GM18861 (cell line): ENCODE data around the gene WDR62.

ENCODE experiments used
- ATAC-seq: cut with Tn5 transposase; IDR thresholded peaks from one replicate; pipeline ENCODE4 v1.9.1; 2021; ENCODE audit not compliant: unreplicated experiment

The WDR62 gene

DNA sequence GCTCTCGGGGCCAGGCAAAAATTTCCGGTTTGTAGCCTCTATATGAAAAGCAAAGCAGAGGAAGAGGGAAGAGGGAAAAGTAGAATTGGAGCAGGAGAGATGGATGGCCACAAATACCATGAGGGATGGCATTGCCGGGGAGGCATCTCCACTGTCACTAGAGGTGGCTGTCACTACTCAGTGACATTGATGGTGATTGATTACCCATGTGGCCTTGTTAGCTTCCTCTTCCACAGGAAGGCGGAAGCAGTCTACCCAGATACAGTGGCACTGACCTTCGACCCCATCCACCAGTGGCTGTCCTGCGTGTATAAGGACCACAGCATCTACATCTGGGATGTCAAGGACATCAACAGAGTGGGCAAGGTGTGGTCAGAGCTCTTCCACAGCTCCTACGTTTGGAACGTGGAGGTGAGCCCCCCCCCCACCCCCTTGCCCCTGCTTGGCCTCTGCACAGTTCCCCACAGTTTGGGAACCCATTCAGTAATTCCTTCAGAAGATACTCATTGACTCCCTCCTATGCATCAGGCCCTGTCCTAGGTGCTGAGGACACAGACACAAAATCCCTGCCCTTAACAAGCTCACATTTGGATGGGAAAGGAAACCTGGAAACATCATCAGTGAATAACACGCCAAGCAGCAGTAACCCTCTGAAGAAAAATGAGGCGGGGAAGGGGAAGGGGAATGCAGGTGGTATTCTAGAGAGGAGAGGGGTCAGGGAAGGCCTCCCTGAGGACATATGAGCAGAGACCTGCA lies 18.6 kb downstream of the WDR62 start:
- ATAC-seq: no peak

GRCh38 chr19:36079389-36079945 lies 24.8 kb downstream of the WDR62 start:
- no peak for ATAC-seq

GRCh38 chr19:36081385-36081784 lies 26.7 kb downstream of the WDR62 start:
- no peak for ATAC-seq

- no peak for ATAC-seq
Observed at GRCh38 chr19:36081894-36082293, 27.2 kb downstream of the WDR62 start.

GRCh38 chr19:36082916-36083315 lies 28.2 kb downstream of the WDR62 start:
- no peak for ATAC-seq

DNA sequence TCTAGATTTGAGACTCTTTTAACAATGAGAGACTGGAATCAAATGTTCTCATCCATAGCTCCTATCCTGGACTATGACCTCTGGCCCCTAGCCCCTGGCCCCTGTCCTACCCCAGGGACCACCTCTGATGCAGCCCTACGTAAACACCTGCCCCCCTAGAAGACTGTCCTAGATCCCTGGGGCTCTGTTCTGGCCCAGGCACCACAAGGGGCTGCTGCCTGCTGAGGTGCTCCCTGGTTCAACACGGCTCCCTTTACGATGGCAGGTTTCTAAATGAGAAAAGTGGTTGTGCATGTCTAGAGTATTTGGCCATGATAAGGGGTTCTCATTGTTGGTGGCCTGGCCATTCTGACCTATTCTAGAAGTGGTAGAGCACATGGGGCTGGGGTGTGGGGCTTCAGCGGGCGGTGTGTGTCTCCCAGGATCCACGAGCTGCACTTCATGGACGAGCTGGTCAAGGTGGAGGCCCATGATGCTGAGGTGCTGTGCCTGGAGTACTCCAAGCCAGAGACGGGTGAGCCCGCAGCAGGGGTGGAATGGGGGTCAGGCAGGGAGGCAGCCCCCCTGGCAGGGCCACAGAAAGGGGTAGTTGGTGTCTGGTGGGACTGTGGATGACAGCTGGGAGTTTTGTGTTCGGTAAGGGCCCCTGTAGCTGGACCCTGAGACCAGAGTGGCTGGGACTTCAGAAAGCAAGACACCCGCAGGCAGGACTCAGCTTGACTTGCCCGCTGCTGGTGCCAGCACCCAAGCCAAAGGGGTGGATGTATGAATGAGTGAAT lies 29.7 kb downstream of the WDR62 start:
- no peak for ATAC-seq

- no peak for ATAC-seq
Observed at GRCh38 chr19:36086326-36086725, 31.6 kb downstream of the WDR62 start.

DNA sequence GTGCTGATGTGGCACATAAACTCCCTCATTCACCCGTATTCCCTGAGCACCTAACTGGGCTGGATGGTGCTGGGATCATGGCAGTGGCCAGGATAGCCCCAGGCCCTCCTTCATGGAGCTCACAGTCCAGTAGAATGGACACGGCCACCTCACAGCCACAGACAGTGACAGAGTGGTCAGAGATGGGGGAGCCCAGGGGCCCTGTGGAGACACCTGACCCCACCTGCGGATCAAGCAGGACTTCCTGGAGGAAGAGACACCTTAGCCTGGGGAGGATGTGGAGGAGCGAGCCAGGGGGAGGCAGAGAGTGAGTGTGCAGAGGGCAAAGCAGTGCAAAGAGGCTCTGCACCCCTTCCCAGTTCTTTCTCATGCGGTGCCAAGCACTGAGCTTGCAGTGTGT lies 35.1 kb downstream of the WDR62 start:
- no peak for ATAC-seq

GRCh38 chr19:36090910-36091695 lies 36.4 kb downstream of the WDR62 start:
- ATAC-seq: no peak

- ATAC-seq: no peak
Observed at GRCh38 chr19:36092566-36092965, 37.9 kb downstream of the WDR62 start.

DNA sequence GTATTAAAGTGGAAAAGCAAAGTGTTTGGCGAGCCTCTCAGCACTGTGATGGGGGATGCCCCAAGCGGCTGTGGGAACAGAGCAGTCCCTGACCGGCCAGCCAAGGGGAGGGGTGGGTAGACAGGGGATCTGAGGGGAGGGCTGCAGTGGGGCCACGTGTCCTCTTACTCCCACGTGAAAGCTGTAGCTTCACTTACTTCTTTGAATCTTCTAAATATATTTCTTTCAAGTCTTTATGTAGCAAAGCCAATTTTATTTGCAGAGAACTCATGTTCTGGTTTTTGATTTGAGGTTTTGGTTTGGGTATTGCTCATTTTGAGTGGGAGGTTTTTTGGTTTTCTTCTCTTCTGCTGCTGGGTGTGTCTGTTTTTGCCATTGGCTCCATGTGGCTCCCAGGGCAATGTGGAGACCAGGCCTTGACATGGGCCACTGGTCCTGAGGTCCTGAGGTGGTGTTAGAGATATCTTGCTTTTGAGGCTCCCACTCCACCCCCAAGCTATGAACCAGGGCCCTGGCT lies 38.5 kb downstream of the WDR62 start:
- ATAC-seq: no peak

- ATAC-seq: no peak
Observed at GRCh38 chr19:36093687-36094086, 39.0 kb downstream of the WDR62 start.

DNA sequence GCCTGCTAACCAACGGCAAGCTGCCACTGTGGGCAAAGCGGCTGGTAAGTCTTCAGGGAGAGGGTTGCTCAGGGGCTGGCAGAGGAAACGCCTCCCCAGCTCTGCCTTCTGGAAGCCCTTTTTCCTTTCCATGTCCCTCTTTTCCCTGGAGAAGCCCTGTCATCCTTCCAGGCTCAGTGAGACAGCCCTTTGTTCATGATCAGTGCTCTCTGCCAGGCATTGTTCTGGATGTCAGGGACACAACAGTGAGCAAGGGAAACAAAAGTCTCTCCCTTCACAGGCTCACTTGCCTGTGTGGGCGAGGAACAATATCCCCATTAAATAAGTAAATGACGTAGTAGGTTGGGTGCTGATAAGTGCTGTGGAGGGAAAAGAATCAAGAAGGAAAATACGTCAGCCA lies 42.3 kb downstream of the WDR62 start:
- ATAC-seq: no peak

- ATAC-seq: no peak
Observed at GRCh38 chr19:36099166-36099785, 44.6 kb downstream of the WDR62 start.

- ATAC-seq: no peak
Observed at GRCh38 chr19:36100476-36100875, 45.8 kb downstream of the WDR62 start.

DNA sequence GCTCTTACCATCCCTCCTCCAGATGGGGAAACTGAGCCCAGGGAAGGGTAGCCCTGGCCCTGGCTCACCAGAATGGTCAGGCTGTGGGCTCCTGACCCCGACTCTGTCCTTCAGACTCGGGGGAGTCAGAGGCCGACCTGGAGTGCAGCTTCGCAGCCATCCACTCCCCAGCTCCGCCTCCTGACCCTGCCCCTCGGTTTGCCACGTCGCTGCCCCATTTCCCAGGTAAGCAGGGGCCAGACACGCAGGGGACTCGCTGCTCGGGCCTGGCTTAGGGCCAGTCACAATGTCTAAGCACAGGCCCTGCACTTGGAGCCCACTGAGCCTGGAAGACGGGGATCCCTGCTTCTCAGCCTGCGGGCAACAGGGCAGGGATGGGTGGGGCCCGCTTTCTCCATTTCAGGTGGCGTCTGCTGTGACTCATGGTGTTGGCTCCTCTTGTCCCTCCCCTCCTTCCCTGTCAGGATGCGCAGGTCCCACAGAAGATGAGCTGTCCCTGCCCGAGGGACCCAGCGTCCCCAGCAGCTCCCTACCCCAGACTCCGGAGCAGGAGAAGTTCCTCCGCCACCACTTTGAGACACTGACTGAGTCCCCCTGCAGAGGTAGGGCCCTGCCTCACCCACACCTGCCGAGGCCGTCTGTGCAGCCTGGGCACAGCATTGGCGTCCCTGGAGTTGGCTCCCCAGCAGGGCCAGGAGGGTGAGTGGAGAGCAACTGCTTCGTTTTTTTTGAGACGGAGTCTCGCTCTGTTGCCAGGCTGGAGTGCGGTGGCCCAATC lies 47.0 kb downstream of the WDR62 start:
- no peak for ATAC-seq

GRCh38 chr19:36103040-36103626 lies 48.4 kb downstream of the WDR62 start:
- no peak for ATAC-seq

DNA sequence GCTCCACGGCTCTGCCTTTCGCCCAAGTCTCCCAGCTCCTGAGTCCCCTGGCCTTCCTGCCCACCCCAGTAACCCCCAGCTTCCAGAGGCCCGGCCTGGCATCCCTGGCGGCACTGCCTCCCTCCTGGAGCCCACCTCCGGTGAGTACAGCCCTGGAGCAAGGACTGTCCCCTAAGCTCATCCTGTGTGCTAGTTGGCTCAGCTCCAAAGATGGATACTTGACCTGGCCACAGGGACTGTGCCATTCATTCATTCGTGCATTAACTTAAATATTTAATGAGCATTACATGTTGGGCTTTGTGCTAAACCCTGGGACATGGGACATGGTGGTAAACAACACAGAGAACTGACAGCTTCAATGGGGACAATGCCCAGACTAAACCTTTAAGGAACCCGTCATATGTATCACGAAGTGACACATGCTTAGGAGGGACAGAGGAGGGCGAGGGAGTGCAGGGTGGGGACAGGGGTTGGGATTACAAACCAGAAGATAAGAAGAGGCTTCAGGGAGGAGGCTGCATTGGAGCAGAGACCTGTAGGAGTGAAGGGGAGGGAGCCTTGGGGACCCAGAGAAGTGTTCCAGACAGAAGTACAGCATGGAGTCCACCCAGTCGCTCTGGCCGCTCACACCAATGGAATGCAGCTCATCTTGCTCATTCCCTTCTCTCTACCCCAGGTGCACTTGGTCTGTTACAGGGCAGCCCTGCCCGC lies 49.3 kb downstream of the WDR62 start:
- ATAC-seq: no peak

DNA sequence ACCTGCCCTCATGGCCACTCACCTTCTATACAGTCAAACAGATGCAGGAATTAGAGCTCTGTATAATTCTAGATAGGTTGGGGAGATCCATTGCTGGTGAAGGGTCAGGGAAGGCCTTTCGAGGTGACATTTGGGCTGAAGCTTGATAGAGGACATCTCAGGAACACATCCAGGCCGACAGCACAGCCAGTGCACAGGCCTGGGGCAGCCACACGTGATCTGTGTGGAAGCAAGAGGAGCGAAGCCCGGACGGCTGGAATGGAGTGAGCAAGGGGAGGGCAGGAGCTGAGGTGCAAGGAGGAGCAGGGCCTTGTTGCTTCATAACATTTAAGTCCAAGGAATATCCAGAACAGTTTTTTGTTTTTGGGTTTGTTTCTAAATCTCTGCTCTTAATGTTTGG lies 51.7 kb downstream of the WDR62 start:
- ATAC-seq: no peak
